Liver (tissue), 9 donors: ENCODE results near the gene LTBP2. TPM values are rescaled to one million over a fixed set of nuclear protein-coding genes. Genes with fewer than 3 reads are reported as not detected.

Experiments used
- DNase-seq: peaks from one replicate; pipeline ENCODE4 v3.0.0-alpha.2; 2017; ENCODE audit warnings: low spot score
- H3K27ac ChIP-seq, 2 donors: one replicate each; pipeline ENCODE4 v1.7.0; 2013; ENCODE audit warnings: inconsistent platforms in 2 of 2, low read length in 2 of 2, control low read depth in 1 of 2, low read depth in 1 of 2, mild to moderate bottlenecking in 1 of 2
- H3K27me3 ChIP-seq, 4 donors: one replicate each; pipeline versions ENCODE4 v1.6.1 to v1.7.0; 2013; ENCODE audit warnings: low read length in 3 of 4, inconsistent platforms in 1 of 4, mild to moderate bottlenecking in 1 of 4, moderate library complexity in 1 of 4; ENCODE audit not compliant: control insufficient read depth in 4 of 4, insufficient read depth in 4 of 4
- H3K36me3 ChIP-seq, 4 donors: one replicate each; pipeline versions ENCODE4 v1.6.1 to v1.7.0; 2013; ENCODE audit warnings: low read length in 3 of 4, mild to moderate bottlenecking in 3 of 4, low read depth in 1 of 4, moderate library complexity in 1 of 4; ENCODE audit not compliant: control insufficient read depth in 4 of 4, insufficient read depth in 3 of 4
- H3K4me1 ChIP-seq, 4 donors: one replicate each; pipeline versions ENCODE4 v1.6.1 to v1.7.0; 2013; ENCODE audit warnings: low read length in 3 of 4, mild to moderate bottlenecking in 3 of 4, moderate library complexity in 1 of 4; ENCODE audit not compliant: control insufficient read depth in 4 of 4, insufficient read depth in 4 of 4
- H3K4me3 ChIP-seq, 3 donors: one replicate each; pipeline versions ENCODE4 v1.6.1 to v1.7.0; 2013; ENCODE audit warnings: low read length in 3 of 3, control low read depth in 1 of 3, low read depth in 1 of 3, mild to moderate bottlenecking in 1 of 3
- H3K9ac ChIP-seq, 2 donors: one replicate each; pipeline ENCODE4 v1.7.0; 2013; ENCODE audit warnings: low read length in 2 of 2, mild to moderate bottlenecking in 2 of 2, moderate library complexity in 2 of 2, control low read depth in 1 of 2, low read depth in 1 of 2
- H3K9me3 ChIP-seq, 4 donors: one replicate each; pipeline versions ENCODE4 v1.6.1 to v1.7.0; 2013; ENCODE audit warnings: low read length in 3 of 4; ENCODE audit not compliant: control insufficient read depth in 4 of 4
- EGR1 ChIP-seq, 2 donors: IDR thresholded peaks; 2 replicates each; pipeline ENCODE4 v1.6.1; 2016 to 2018; ENCODE audit warnings: antibody characterized with exemption in 2 of 2, low read depth in 2 of 2
- FOXA1 ChIP-seq: IDR thresholded peaks from 2 replicates; pipeline ENCODE4 v1.6.1; 2016; ENCODE audit warnings: antibody characterized with exemption
- FOXA2 ChIP-seq: IDR thresholded peaks from 2 replicates; pipeline ENCODE4 v1.6.1; 2016; ENCODE audit warnings: antibody characterized with exemption
- GABPA ChIP-seq, 2 donors: IDR thresholded peaks in 1 of 2; conservative IDR thresholded peaks in 1 of 2; 2 replicates each; pipeline ENCODE4 v1.6.1; 2016; ENCODE audit warnings: antibody characterized with exemption in 2 of 2, mild to moderate bottlenecking in 1 of 2, moderate library complexity in 1 of 2
- HNF4A ChIP-seq, 2 donors: conservative IDR thresholded peaks; 2 replicates each; pipeline ENCODE4 v1.6.1; 2016; ENCODE audit warnings: antibody characterized with exemption in 2 of 2, mild to moderate bottlenecking in 2 of 2
- JUND ChIP-seq, 2 donors: IDR thresholded peaks; 2 replicates each; pipeline ENCODE4 v1.6.1; 2016; ENCODE audit warnings: antibody characterized with exemption in 2 of 2
- RAD21 ChIP-seq, 2 donors: IDR thresholded peaks; 2 replicates each; pipeline ENCODE4 v1.6.1; 2016; ENCODE audit warnings: antibody characterized with exemption in 2 of 2, mild to moderate bottlenecking in 2 of 2
- RXRA ChIP-seq, 2 donors: IDR thresholded peaks; 2 replicates each; pipeline ENCODE4 v1.6.1; 2017 to 2018; ENCODE audit warnings: antibody characterized with exemption in 2 of 2, mild to moderate bottlenecking in 1 of 2
- TAF1 ChIP-seq: conservative IDR thresholded peaks from 2 replicates; pipeline ENCODE4 v1.6.1; 2016; ENCODE audit warnings: antibody characterized with exemption, mild to moderate bottlenecking
- YY1 ChIP-seq: IDR thresholded peaks from 2 replicates; pipeline ENCODE4 v1.6.1; 2016; ENCODE audit warnings: antibody characterized with exemption, mild to moderate bottlenecking
- WGBS: extraction: QIAGEN DNeasy Blood & Tissue Kit; methylation state at CpG from one replicate; pipeline ENCODE4 v1.1.7; 2013; 5-methylcytosine and 5-hydroxymethylcytosine counted together
- polyA plus RNA-seq, 2 donors: library from polyadenylated mRNA; stranded (reverse) in 1 of 2; unstranded in 1 of 2; fragments of 200-250 nt in 1 of 2; fragments of >200 nt in 1 of 2; fragmentation: Nextera tagmentation in 1 of 2; extraction: Ambion mirVana in 1 of 2; gene quantifications; one replicate each; pipeline versions ENCODE4 v1.2.1 to v1.2.3, GENCODE V29; 2013 to 2015
- total RNA-seq, 2 donors: library from RNA; depleted of rRNA; stranded (reverse); fragments of >200 nt; gene quantifications; one replicate each; pipeline ENCODE4 v1.2.3, GENCODE V29; 2014
- TF ChIP-seq, protein P1 (sequence below): IDR thresholded peaks from 2 replicates; pipeline ENCODE4 v1.6.1; 2016; ENCODE audit warnings: antibody characterized with exemption
- TF ChIP-seq, protein P2 (sequence below): IDR thresholded peaks from 2 replicates; pipeline ENCODE4 v1.6.1; 2016; ENCODE audit warnings: antibody characterized with exemption
- TF ChIP-seq, protein P3 (sequence below): IDR thresholded peaks from 2 replicates; pipeline ENCODE4 v1.6.1; 2016; ENCODE audit warnings: antibody characterized with exemption, mild to moderate bottlenecking
- TF ChIP-seq, protein P4 (sequence below): IDR thresholded peaks from 2 replicates; pipeline ENCODE4 v1.6.1; 2016; ENCODE audit warnings: antibody characterized with exemption
- TF ChIP-seq, protein P5 (sequence below): fragments of 150-350 bp; IDR thresholded peaks from 2 replicates; pipeline ENCODE4 v1.5.1; 2017; ENCODE audit warnings: improper control_type of control experiment, low read depth, low read length; ENCODE audit not compliant: missing input control
- donor health status: healthy.
- donor health status: healthy.
- donor health status: healthy.
- donor health status: healthy.
- donor health status: healthy.

Gene LTBP2
- total and polyA plus RNA-seq, 4 donors: 0.24 to 1.3 (median 0.89) TPM

DNA sequence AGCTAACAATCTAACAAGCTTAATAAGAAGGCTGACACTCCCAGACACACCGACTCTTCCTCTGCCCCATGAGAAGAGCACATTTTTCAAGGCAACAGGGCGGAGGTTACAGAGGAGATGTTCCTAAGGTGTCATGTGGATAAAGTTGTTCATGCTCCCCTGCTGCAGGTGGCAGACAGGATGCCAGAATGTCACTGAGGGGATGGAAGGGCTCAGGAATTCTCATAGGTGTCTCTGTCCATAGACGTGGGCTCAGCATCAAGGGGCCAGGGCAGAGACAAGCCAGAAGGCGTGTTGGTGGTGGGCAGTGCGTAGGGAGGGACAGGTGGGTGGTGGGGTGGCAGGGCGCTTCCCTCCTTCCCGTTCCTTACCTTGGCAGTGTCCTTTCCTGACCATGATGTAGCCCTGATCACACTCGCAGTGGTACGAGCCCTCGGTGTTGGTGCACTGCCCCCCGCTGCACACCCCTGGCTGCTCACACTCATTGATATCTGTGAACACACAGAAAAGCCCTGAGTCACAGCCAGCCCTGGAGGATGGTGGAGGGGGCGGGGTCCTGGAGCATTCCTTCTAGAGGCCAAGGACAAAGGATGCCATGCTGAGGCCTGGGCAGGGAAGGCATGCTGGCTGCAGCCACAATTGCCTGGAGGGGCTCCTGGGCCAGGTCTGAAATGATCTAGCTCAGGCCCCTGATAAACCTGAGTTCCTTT, 95.4 kb downstream of the LTBP2 start:
- WGBS: 88% methylated on average over 12 of the region's 12 CpGs
- H3K27ac ChIP-seq: no peak overlapping the region
- H3K27me3 ChIP-seq: no peaks in the 10 kb centered on the region
- no peak for DNase-seq
- H3K4me3 ChIP-seq: no peak overlapping the region
- no peaks in the 10 kb centered on the region for H3K9me3 ChIP-seq
- no peaks in the 10 kb centered on the region for H3K4me1 ChIP-seq
- no peak overlapping the region for H3K9ac ChIP-seq
- no peaks in the 10 kb centered on the region for H3K36me3 ChIP-seq
- TF ChIP-seq, protein P1, sequence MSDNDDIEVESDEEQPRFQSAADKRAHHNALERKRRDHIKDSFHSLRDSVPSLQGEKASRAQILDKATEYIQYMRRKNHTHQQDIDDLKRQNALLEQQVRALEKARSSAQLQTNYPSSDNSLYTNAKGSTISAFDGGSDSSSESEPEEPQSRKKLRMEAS: no peak
- TF ChIP-seq HNF4A (conservative IDR thresholded peaks at IDR 0.05) (no peak), EGR1 (IDR thresholded peaks at IDR 0.05; ENCODE audit: low read depth in 2 of 2) (no peak), TAF1 (no peak), RAD21 (IDR thresholded peaks at IDR 0.05) (no peak), YY1 (no peak), RXRA (IDR thresholded peaks at IDR 0.05) (no peak)
- TF ChIP-seq, protein P2, sequence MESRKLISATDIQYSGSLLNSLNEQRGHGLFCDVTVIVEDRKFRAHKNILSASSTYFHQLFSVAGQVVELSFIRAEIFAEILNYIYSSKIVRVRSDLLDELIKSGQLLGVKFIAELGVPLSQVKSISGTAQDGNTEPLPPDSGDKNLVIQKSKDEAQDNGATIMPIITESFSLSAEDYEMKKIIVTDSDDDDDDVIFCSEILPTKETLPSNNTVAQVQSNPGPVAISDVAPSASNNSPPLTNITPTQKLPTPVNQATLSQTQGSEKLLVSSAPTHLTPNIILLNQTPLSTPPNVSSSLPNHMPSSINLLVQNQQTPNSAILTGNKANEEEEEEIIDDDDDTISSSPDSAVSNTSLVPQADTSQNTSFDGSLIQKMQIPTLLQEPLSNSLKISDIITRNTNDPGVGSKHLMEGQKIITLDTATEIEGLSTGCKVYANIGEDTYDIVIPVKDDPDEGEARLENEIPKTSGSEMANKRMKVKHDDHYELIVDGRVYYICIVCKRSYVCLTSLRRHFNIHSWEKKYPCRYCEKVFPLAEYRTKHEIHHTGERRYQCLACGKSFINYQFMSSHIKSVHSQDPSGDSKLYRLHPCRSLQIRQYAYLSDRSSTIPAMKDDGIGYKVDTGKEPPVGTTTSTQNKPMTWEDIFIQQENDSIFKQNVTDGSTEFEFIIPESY: no peak
- TF ChIP-seq, protein P3, sequence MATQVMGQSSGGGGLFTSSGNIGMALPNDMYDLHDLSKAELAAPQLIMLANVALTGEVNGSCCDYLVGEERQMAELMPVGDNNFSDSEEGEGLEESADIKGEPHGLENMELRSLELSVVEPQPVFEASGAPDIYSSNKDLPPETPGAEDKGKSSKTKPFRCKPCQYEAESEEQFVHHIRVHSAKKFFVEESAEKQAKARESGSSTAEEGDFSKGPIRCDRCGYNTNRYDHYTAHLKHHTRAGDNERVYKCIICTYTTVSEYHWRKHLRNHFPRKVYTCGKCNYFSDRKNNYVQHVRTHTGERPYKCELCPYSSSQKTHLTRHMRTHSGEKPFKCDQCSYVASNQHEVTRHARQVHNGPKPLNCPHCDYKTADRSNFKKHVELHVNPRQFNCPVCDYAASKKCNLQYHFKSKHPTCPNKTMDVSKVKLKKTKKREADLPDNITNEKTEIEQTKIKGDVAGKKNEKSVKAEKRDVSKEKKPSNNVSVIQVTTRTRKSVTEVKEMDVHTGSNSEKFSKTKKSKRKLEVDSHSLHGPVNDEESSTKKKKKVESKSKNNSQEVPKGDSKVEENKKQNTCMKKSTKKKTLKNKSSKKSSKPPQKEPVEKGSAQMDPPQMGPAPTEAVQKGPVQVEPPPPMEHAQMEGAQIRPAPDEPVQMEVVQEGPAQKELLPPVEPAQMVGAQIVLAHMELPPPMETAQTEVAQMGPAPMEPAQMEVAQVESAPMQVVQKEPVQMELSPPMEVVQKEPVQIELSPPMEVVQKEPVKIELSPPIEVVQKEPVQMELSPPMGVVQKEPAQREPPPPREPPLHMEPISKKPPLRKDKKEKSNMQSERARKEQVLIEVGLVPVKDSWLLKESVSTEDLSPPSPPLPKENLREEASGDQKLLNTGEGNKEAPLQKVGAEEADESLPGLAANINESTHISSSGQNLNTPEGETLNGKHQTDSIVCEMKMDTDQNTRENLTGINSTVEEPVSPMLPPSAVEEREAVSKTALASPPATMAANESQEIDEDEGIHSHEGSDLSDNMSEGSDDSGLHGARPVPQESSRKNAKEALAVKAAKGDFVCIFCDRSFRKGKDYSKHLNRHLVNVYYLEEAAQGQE: no peak
- TF ChIP-seq, protein P4, sequence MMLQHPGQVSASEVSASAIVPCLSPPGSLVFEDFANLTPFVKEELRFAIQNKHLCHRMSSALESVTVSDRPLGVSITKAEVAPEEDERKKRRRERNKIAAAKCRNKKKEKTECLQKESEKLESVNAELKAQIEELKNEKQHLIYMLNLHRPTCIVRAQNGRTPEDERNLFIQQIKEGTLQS: no peak

DNA sequence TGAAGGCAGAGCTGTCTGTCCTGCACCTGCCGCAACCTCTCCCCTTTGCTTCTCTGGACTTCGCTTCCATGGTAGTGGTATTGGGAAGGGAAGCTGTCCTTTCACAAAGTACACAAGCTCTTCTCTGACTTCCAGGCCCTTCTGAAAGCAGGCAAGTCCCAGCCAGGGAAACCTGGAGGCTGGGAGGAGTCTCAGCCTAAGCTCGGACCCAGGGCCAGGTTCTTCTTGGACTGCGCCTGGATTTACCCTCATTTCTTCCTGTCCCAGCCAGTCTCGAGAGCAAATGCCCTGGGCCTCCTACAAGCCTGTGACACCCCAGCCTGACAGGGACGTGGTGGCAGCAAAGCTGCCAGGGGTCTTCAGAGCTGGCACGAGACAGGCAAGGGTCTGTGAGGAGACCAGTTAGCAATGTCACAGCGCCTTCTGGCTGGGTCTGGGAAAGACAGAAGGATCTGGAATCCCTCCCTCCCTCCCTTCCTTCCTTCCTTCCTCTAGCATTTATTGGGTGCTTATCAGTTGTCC, 96.1 kb downstream of the LTBP2 start:
- Histone ChIP-seq H3K27ac (no peak overlapping the region), H3K9ac (no peak overlapping the region), H3K4me3 (no peak overlapping the region), H3K4me1 (no peaks in the 10 kb centered on the region), H3K9me3 (no peaks in the 10 kb centered on the region), H3K27me3 (no peaks in the 10 kb centered on the region), H3K36me3 (no peaks in the 10 kb centered on the region)
- TF ChIP-seq FOXA2: no peak
- no peak for TF ChIP-seq TAF1
- no peak for TF ChIP-seq HNF4A (conservative IDR thresholded peaks at IDR 0.05)
- no peak for TF ChIP-seq FOXA1
- TF ChIP-seq JUND (IDR thresholded peaks at IDR 0.05): no peak
- TF ChIP-seq GABPA (IDR thresholded peaks at IDR 0.05 in 1 of 2, conservative IDR thresholded peaks at IDR 0.05 in 1 of 2): no peak
- TF ChIP-seq RXRA (IDR thresholded peaks at IDR 0.05): no peak
- TF ChIP-seq, protein P2: no peak
- TF ChIP-seq YY1: no peak
- TF ChIP-seq RAD21 (IDR thresholded peaks at IDR 0.05): no peak
- TF ChIP-seq, protein P4: no peak
- TF ChIP-seq, protein P5, sequence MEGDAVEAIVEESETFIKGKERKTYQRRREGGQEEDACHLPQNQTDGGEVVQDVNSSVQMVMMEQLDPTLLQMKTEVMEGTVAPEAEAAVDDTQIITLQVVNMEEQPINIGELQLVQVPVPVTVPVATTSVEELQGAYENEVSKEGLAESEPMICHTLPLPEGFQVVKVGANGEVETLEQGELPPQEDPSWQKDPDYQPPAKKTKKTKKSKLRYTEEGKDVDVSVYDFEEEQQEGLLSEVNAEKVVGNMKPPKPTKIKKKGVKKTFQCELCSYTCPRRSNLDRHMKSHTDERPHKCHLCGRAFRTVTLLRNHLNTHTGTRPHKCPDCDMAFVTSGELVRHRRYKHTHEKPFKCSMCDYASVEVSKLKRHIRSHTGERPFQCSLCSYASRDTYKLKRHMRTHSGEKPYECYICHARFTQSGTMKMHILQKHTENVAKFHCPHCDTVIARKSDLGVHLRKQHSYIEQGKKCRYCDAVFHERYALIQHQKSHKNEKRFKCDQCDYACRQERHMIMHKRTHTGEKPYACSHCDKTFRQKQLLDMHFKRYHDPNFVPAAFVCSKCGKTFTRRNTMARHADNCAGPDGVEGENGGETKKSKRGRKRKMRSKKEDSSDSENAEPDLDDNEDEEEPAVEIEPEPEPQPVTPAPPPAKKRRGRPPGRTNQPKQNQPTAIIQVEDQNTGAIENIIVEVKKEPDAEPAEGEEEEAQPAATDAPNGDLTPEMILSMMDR: no peak
- DNase-seq: no peak
- WGBS: 85% methylated on average over 8 of the region's 8 CpGs
